Lower leg skin (tissue), 4 donors: ENCODE measurements around the gene GLT8D2. TPM values are rescaled to one million over a fixed set of nuclear protein-coding genes. Genes with fewer than 3 reads are reported as not detected.
A peak's percentile ranks its signal among the peaks of the same experiment; 100 is the strongest.

Experiments used
- DNase-seq, 2 donors: peaks; one replicate each; pipeline ENCODE4 v3.0.0-alpha.2; 2019; ENCODE audit warnings: low spot score in 2 of 2
- H3K4me3 ChIP-seq: fragments of 200-600 bp; sonication (generic); 2 replicates; pipeline ENCODE4 v1.5.1; 2017; ENCODE audit warnings: mild to moderate bottlenecking, low read depth; ENCODE audit not compliant: poor library complexity, severe bottlenecking
- POLR2A ChIP-seq, 2 donors: fragments of 450-650 bp; IDR thresholded peaks; one replicate each; pipeline ENCODE4 v1.6.1; 2016 to 2017; ENCODE audit warnings: antibody characterized with exemption in 2 of 2, mild to moderate bottlenecking in 1 of 2, moderate library complexity in 1 of 2
- WGBS, 2 donors: methylation state at CpG; one replicate each; pipeline ENCODE4 v1.1.5; 2018; 5-methylcytosine and 5-hydroxymethylcytosine counted together
- intact Hi-C: fragments of 100-400 bp; cut with DNase I; formaldehyde crosslinking; loops from one replicate; pipeline ENCODE4 v1.15.0; 2023; ENCODE audit warnings: low total_unique reads
- total RNA-seq, 4 donors: library from RNA; depleted of rRNA; stranded (reverse); fragments of >200 nt; gene quantifications; one replicate each; pipeline ENCODE4 v1.1.0, GENCODE V29; 2016
- TF ChIP-seq, protein P1 (sequence below), 3 donors: fragments of 450-650 bp; IDR thresholded peaks; one replicate each; pipeline ENCODE4 v1.5.1; 2016; ENCODE audit warnings: antibody characterized with exemption in 3 of 3, mild to moderate bottlenecking in 3 of 3, moderate library complexity in 2 of 3

Gene GLT8D2
- total RNA-seq, 4 donors from 2014 or later, result 0.72 to 1.9 (median 1.2) TPM

DNA sequence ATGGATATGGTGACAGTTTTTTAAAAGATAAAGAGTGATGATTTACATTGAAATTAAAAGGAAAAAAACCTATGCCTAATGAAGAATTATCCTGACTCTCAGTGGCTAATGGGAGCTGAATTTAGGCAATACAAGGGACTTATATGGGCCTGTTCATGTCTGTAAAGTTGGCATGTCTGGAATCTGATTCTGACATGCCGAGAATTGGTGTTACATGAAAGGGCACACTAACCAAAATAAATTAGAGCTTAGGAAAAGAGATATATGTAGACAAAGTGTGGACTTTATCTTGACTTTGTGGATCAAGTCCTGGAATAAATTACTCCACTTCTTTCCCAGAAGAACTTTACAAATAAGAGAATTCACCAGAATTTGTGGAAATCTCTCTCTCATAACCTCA, 83.3 kb downstream of the GLT8D2 start:
- 16 to 17% methylated on average over 1 of the region's 1 CpG for WGBS, 2 donors
- intact Hi-C loops, result no loop called here

DNA sequence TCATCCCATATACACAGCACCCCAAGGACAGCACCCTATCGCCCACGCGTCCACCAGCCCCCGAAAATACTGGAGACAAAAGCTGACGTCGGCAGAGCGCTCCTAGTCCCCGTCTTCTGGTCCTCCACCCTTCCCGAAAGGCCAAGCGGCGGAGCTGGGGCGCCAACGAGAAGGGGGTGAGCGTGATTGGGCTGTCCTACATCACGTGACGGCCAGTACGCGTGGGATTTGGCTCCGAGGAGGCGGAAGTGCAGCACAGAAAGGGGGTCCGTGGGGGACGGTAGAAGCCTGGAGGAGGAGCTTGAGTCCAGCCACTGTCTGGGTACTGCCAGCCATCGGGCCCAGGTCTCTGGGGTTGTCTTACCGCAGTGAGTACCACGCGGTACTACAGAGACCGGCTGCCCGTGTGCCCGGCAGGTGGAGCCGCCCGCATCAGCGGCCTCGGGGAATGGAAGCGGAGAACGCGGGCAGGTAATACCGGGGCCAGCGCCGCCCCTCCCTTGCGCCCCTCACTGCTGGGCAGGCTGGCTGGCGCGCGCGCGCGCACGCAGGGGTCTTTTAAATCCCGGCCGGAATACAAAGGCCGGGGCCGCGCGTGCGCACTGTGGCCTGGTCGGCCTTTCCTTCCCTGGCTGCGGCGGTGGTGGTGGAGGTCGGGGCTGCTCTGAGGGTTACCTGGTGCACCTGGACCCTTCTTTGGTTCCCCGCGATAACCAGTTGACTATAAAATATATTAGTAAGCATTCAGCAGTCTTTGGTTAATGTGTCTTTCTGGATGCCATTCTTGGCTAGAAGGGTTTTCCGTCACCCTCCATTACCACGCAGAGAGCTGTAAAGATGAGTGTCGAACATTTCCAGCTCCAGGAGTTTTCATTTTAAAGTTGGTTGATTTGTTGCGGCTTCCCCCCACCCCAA, 84.1 kb downstream of the GLT8D2 start, which contains the start of gene TDG:
Gene TDG (plus strand): TSS at position 283 of the 915 bp plus-strand sequence. CDS start 166 bp downstream, at position 449.
- intact Hi-C loops, result no loop called here
- WGBS, 2 donors, result 1 to 8% methylated on average over 41 to 44 of the region's 64 CpGs
- H3K4me3 ChIP-seq, result peak within 1 kb of the TSS; percentile 87
- DNase-seq, result peak; percentile 97 to 100
- peak in 1 of 2 donors; percentile 69 for TF ChIP-seq POLR2A (IDR thresholded peaks at IDR 0.05)
- TF ChIP-seq, protein P1, sequence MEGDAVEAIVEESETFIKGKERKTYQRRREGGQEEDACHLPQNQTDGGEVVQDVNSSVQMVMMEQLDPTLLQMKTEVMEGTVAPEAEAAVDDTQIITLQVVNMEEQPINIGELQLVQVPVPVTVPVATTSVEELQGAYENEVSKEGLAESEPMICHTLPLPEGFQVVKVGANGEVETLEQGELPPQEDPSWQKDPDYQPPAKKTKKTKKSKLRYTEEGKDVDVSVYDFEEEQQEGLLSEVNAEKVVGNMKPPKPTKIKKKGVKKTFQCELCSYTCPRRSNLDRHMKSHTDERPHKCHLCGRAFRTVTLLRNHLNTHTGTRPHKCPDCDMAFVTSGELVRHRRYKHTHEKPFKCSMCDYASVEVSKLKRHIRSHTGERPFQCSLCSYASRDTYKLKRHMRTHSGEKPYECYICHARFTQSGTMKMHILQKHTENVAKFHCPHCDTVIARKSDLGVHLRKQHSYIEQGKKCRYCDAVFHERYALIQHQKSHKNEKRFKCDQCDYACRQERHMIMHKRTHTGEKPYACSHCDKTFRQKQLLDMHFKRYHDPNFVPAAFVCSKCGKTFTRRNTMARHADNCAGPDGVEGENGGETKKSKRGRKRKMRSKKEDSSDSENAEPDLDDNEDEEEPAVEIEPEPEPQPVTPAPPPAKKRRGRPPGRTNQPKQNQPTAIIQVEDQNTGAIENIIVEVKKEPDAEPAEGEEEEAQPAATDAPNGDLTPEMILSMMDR (IDR thresholded peaks at IDR 0.05), result no peak

More for the DNA sequence above, 83.3 kb downstream of the GLT8D2 start:
- no peak for DNase-seq
- TF ChIP-seq, protein P1 (IDR thresholded peaks at IDR 0.05), result no peak
- no peak for TF ChIP-seq POLR2A (IDR thresholded peaks at IDR 0.05)
- H3K4me3 ChIP-seq, result no peak overlapping the region

DNA sequence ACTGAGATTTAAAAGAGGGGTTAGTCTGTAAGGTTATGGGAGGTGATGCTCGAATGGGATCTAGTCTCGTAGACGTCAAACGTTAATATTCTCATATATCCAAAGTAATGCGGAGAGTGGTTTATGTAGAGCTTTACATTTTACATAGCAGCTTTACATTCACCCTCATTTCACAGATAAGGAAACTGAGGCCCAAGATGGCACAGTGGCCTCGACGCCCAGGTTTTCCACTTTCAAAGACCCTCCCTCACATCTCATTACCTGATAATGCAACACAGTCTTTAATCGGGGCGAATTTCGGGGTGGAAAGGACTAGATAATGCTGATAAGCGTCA, 84.8 kb downstream of the GLT8D2 start:
- H3K4me3 ChIP-seq, result peak overlapping the region; percentile 87
- DNase-seq, result no peak
- TF ChIP-seq, protein P1 (IDR thresholded peaks at IDR 0.05), result no peak
- no peak for TF ChIP-seq POLR2A (IDR thresholded peaks at IDR 0.05)
- WGBS, 2 donors, result 0 to 1% methylated on average over 11 of the region's 11 CpGs
- intact Hi-C loops, result no loop called here

DNA sequence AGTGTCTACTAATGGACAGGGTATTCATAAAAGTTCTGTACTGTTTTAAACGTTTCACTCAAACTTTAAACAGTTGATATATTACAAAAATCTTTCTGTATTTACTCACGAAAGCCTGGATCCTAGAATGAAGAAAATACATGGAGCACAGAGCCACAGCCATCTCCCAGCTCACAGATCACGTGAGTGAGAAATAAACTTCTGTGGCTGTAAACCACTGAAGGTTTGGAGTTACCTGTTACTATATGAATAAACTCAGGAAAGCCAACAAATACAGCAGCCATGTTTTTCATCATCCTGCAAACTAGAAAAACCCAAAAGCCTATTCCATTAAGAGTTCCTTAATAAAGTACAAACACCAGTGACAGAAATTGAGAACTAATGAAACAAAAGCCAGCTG, 85.2 kb downstream of the GLT8D2 start:
- peak overlapping the region; percentile 87 for H3K4me3 ChIP-seq
- DNase-seq, result no peak
- TF ChIP-seq POLR2A (IDR thresholded peaks at IDR 0.05), result no peak
- TF ChIP-seq, protein P1 (IDR thresholded peaks at IDR 0.05), result no peak
- 11 to 16% methylated on average over 3 of the region's 3 CpGs for WGBS, 2 donors
- intact Hi-C loops, result no loop called here

DNA sequence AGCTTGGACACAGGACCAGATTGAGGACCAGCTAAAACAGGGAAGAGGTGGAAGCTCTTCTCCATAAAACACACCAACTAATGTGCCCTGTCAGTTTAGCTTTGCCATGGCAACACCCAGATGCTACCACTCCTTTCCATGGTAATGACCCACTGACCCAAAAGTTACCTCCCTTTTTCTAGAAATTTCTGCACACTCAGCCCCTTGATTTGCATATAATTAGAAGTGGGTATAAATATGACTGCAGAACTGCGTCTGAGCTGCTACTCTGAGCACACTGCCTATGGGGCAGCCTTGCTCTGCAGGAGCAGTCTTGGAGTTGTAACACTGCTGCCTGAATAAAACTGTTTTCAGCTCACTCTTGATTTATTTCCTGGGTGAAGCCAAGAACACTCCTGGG, 87.5 kb downstream of the GLT8D2 start:
- no peak for DNase-seq
- no peak overlapping the region for H3K4me3 ChIP-seq
- WGBS, 2 donors, result 26 to 32% methylated on average over 1 of the region's 1 CpG
- intact Hi-C loops, result no loop called here
- TF ChIP-seq POLR2A (IDR thresholded peaks at IDR 0.05), result no peak

GRCh38 chr12:103960616-103961227, 89.3 kb downstream of the GLT8D2 start:
- intact Hi-C loops, result no loop called here
- 65 to 70% methylated on average over 7 of the region's 7 CpGs for WGBS, 2 donors
- no peak for DNase-seq
- TF ChIP-seq, protein P1 (IDR thresholded peaks at IDR 0.05), result no peak
- no peak for TF ChIP-seq POLR2A (IDR thresholded peaks at IDR 0.05)
- no peak overlapping the region for H3K4me3 ChIP-seq
